ENCODE results near the gene CCDC3.
A peak's percentile ranks its signal among the peaks of the same experiment; 100 is the strongest.

The CCDC3 gene

GRCh38 chr10:13001041-13001886 is at the start of gene CCDC3:
Gene CCDC3 (minus strand): TSS chr10:13001713. CDS start chr10:13001570, 143 bp downstream.
- TF ChIP-seq TAF1 (IDR thresholded peaks at IDR 0.05; ENCODE audit: low read depth) (peak; percentile 32; the same call in 1 of the 2 replicates), EGR1 (IDR thresholded peaks at IDR 0.05) (peak; percentile 65; the same call in 1 of the 2 replicates), ZBTB7A (IDR thresholded peaks at IDR 0.05; ENCODE audit: low read depth) (no peak; the same call in 1 of the 2 replicates), NFIC (IDR thresholded peaks at IDR 0.05) (no peak), YY1 (IDR thresholded peaks at IDR 0.05; ENCODE audit: low read depth) (no peak), USF1 (IDR thresholded peaks at IDR 0.05) (no peak)

- TF ChIP-seq EGR1 (IDR thresholded peaks at IDR 0.05) = no peak
- no peak for TF ChIP-seq CREB1 (IDR thresholded peaks at IDR 0.05; ENCODE audit: low read depth)
- TF ChIP-seq FOXM1 (IDR thresholded peaks at IDR 0.05; ENCODE audit: borderline replicate concordance, low read depth) = no peak
- TF ChIP-seq TEAD4 (IDR thresholded peaks at IDR 0.05) = no peak
Observed at GRCh38 chr10:13051126-13051694, 49.7 kb upstream of the CCDC3 start.

GRCh38 chr10:13049774-13050420 is 48.4 kb upstream of the CCDC3 start:
- TF ChIP-seq ZBTB7A (IDR thresholded peaks at IDR 0.05; ENCODE audit: low read depth) = no peak
- no peak for TF ChIP-seq EP300 (IDR thresholded peaks at IDR 0.05; ENCODE audit: borderline replicate concordance)
- no peak for TF ChIP-seq REST (IDR thresholded peaks at IDR 0.05; ENCODE audit: low read depth)
- no peak for TF ChIP-seq NFIC (IDR thresholded peaks at IDR 0.05)
- TF ChIP-seq TCF12 (IDR thresholded peaks at IDR 0.05; ENCODE audit: low read depth) = no peak
- TF ChIP-seq CREB1 (IDR thresholded peaks at IDR 0.05; ENCODE audit: low read depth) = no peak
- no peak for TF ChIP-seq FOXM1 (IDR thresholded peaks at IDR 0.05; ENCODE audit: borderline replicate concordance, low read depth)
- TF ChIP-seq USF1 (IDR thresholded peaks at IDR 0.05) = no peak
- TF ChIP-seq YY1 (IDR thresholded peaks at IDR 0.05; ENCODE audit: low read depth) = no peak
- TF ChIP-seq EGR1 (IDR thresholded peaks at IDR 0.05) = no peak
- no peak for TF ChIP-seq TAF1 (IDR thresholded peaks at IDR 0.05; ENCODE audit: low read depth)
- TF ChIP-seq CEBPB (IDR thresholded peaks at IDR 0.05) = no peak
- no peak for TF ChIP-seq RAD21 (IDR thresholded peaks at IDR 0.05; ENCODE audit: low read depth)
- no peak for TF ChIP-seq TEAD4 (IDR thresholded peaks at IDR 0.05)
- no peak for TF ChIP-seq MAX (IDR thresholded peaks at IDR 0.05)

- TF ChIP-seq RAD21 (IDR thresholded peaks at IDR 0.05; ENCODE audit: low read depth) (no peak), TEAD4 (IDR thresholded peaks at IDR 0.05) (no peak), CEBPB (IDR thresholded peaks at IDR 0.05) (no peak), USF1 (IDR thresholded peaks at IDR 0.05) (no peak), TCF12 (IDR thresholded peaks at IDR 0.05; ENCODE audit: low read depth) (no peak)
Observed at GRCh38 chr10:13048762-13049161, 47.2 kb upstream of the CCDC3 start.

- no peak for TF ChIP-seq ZBTB7A (IDR thresholded peaks at IDR 0.05; ENCODE audit: low read depth)
- TF ChIP-seq CREB1 (IDR thresholded peaks at IDR 0.05; ENCODE audit: low read depth) = no peak
- no peak for TF ChIP-seq USF1 (IDR thresholded peaks at IDR 0.05)
- no peak for TF ChIP-seq FOXM1 (IDR thresholded peaks at IDR 0.05; ENCODE audit: borderline replicate concordance, low read depth)
- no peak for TF ChIP-seq CEBPB (IDR thresholded peaks at IDR 0.05)
- TF ChIP-seq MAX (IDR thresholded peaks at IDR 0.05) = no peak
- TF ChIP-seq TEAD4 (IDR thresholded peaks at IDR 0.05) = no peak
- TF ChIP-seq EP300 (IDR thresholded peaks at IDR 0.05; ENCODE audit: borderline replicate concordance) = no peak
- no peak for TF ChIP-seq EGR1 (IDR thresholded peaks at IDR 0.05)
- no peak for TF ChIP-seq REST (IDR thresholded peaks at IDR 0.05; ENCODE audit: low read depth)
- TF ChIP-seq TAF1 (IDR thresholded peaks at IDR 0.05; ENCODE audit: low read depth) = no peak
- TF ChIP-seq TCF12 (IDR thresholded peaks at IDR 0.05; ENCODE audit: low read depth) = no peak
- no peak for TF ChIP-seq NFIC (IDR thresholded peaks at IDR 0.05)
Observed at GRCh38 chr10:13047529-13048206, 46.2 kb upstream of the CCDC3 start.

Data from Ishikawa (cell line).